Type B pancreatic cell (in vitro differentiated cells): ENCODE measurements around the gene SDF2L1. TPM values are rescaled to one million over a fixed set of nuclear protein-coding genes. Genes with fewer than 3 reads are reported as not detected.

Experiments
- DNase-seq: peaks from one replicate; pipeline ENCODE4 v3.0.0; 2021; ENCODE audit warnings: mixed read lengths; ENCODE audit not compliant: unreplicated experiment; ENCODE audit errors: extremely low spot score
- H3K27ac Mint-ChIP-seq: 2 replicates; pipeline ENCODE4 v1.8.0; 2021; ENCODE audit warnings: mild to moderate bottlenecking, mixed read lengths
- H3K27me3 Mint-ChIP-seq: 2 replicates; pipeline ENCODE4 v1.8.0; 2021; ENCODE audit warnings: mixed read lengths
- H3K36me3 Mint-ChIP-seq: 2 replicates; pipeline ENCODE4 v1.8.0; 2021; ENCODE audit warnings: mixed read lengths
- H3K4me1 Mint-ChIP-seq: one replicate; pipeline ENCODE4 v1.8.0; 2021; ENCODE audit warnings: mixed read lengths; ENCODE audit not compliant: unreplicated experiment
- H3K4me3 Mint-ChIP-seq: 2 replicates; pipeline ENCODE4 v1.8.0; 2021; ENCODE audit warnings: mild to moderate bottlenecking, mixed read lengths
- H3K9me3 Mint-ChIP-seq: 2 replicates; pipeline ENCODE4 v1.8.0; 2021; ENCODE audit warnings: mixed read lengths
- total RNA-seq: library from RNA; stranded (reverse); gene quantifications from 2 replicates; pipeline ENCODE4 v1.2.1, GENCODE V29; 2021; ENCODE audit warnings: low replicate concordance
- TF ChIP-seq, protein P1 (sequence below): fragments of 200-600 bp; sonication (generic); conservative IDR thresholded peaks from 2 replicates; pipeline ENCODE4 v1.5.0; 2021; ENCODE audit warnings: antibody characterized with exemption, mild to moderate bottlenecking

The SDF2L1 gene
- total RNA-seq, 1 donor from 2014 or later: 56.3 TPM

DNA sequence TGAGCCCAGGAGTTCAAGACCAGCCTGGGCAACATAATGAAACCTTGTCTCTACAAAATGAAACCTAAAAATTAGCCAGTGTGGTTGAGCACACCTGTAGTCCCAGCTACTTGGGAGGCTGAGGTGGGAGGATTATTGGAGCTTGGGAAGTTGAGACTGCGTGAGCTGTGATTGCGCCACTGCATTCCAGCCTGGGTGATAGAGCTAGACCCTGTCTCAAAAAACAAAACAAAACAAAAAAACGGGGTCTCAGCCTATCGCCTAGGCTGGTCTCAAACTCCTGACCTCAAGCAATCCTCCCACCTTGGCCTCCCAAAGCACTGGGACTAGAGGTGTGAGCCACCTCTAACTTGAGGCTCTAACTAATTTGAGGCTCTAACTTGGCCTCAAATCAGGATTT is 37.3 kb downstream of the SDF2L1 start:
- Mint-ChIP-seq H3K36me3 (peaks cover 12% of the 10 kb centered on the region), H3K27ac (no peak overlapping the region), H3K4me3 (no peak overlapping the region), H3K4me1 (no peaks in the 10 kb centered on the region), H3K9me3 (no peaks in the 10 kb centered on the region), H3K27me3 (no peaks in the 10 kb centered on the region)
- TF ChIP-seq, protein P1, sequence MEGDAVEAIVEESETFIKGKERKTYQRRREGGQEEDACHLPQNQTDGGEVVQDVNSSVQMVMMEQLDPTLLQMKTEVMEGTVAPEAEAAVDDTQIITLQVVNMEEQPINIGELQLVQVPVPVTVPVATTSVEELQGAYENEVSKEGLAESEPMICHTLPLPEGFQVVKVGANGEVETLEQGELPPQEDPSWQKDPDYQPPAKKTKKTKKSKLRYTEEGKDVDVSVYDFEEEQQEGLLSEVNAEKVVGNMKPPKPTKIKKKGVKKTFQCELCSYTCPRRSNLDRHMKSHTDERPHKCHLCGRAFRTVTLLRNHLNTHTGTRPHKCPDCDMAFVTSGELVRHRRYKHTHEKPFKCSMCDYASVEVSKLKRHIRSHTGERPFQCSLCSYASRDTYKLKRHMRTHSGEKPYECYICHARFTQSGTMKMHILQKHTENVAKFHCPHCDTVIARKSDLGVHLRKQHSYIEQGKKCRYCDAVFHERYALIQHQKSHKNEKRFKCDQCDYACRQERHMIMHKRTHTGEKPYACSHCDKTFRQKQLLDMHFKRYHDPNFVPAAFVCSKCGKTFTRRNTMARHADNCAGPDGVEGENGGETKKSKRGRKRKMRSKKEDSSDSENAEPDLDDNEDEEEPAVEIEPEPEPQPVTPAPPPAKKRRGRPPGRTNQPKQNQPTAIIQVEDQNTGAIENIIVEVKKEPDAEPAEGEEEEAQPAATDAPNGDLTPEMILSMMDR: no peak
- DNase-seq: no peak

- TF ChIP-seq, protein P1: no peak
- no peak for DNase-seq
- no peak overlapping the region for H3K27ac Mint-ChIP-seq
Observed at GRCh38 chr22:21680830-21681565, 38.9 kb downstream of the SDF2L1 start.

DNA sequence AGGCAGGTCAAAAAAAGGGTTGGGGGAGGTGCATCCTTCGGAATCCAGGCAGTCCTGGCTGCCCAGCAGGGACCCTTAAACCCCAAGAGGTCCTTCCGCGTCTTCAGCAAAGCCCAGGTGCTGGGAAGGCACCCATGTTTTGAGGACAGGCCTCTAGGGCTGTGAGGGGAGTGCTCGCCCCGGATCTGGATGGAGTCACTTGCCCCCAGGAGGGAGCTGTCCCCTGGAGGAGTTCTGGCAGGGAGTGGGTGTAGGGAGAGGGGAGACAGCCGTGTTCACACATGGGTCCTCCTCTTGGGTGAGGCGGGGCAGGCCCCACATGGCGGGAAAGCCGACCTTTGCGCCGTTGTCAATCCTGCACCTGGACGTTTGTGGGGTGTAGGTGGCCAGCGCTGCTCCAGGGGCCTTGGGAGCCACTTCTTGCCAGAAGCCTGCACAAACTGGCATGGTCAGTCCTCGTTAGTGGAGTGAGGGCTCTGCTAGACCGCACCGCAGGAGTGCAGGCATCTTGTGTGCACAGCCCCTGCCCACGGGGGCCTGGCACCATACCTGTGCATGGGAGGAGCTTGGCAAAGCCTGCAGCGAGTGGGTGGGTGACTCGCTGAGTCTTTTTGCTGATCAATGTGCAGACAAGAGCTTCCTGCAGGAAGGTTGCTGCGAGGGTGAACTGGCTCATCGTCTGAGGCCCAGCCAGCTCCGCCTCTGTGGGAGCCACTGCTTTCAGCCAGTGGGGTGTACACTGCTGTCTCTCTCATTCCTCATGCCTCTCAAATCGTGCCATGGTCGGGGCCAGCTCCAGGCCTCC is 39.7 kb downstream of the SDF2L1 start:
- DNase-seq: no peak
- Mint-ChIP-seq H3K9me3 (no peaks in the 10 kb centered on the region), H3K27ac (no peak overlapping the region)

More at GRCh38 chr22:21680830-21681565, 38.9 kb downstream of the SDF2L1 start:
- H3K4me3 Mint-ChIP-seq: no peak overlapping the region
- peaks cover 8% of the 10 kb centered on the region for H3K36me3 Mint-ChIP-seq
- H3K9me3 Mint-ChIP-seq: no peaks in the 10 kb centered on the region
- no peaks in the 10 kb centered on the region for H3K4me1 Mint-ChIP-seq
- H3K27me3 Mint-ChIP-seq: no peaks in the 10 kb centered on the region

GRCh38 chr22:21682385-21683175 is 40.5 kb downstream of the SDF2L1 start:
- no peak overlapping the region for H3K4me3 Mint-ChIP-seq
- H3K27ac Mint-ChIP-seq: no peak overlapping the region
- H3K9me3 Mint-ChIP-seq: no peaks in the 10 kb centered on the region
- peaks cover 6% of the 10 kb centered on the region for H3K36me3 Mint-ChIP-seq
- DNase-seq: no peak
- TF ChIP-seq, protein P1: no peak
- H3K4me1 Mint-ChIP-seq: no peaks in the 10 kb centered on the region
- no peaks in the 10 kb centered on the region for H3K27me3 Mint-ChIP-seq

More for the DNA sequence above, 39.7 kb downstream of the SDF2L1 start:
- TF ChIP-seq, protein P1: no peak
- H3K4me1 Mint-ChIP-seq: no peaks in the 10 kb centered on the region
- no peaks in the 10 kb centered on the region for H3K27me3 Mint-ChIP-seq
- H3K36me3 Mint-ChIP-seq: peaks cover 8% of the 10 kb centered on the region
- no peak overlapping the region for H3K4me3 Mint-ChIP-seq

- no peaks in the 10 kb centered on the region for H3K4me1 Mint-ChIP-seq
- H3K27ac Mint-ChIP-seq: no peak overlapping the region
- no peaks in the 10 kb centered on the region for H3K27me3 Mint-ChIP-seq
- TF ChIP-seq, protein P1: no peak
- no peaks in the 10 kb centered on the region for H3K9me3 Mint-ChIP-seq
- no peak overlapping the region for H3K4me3 Mint-ChIP-seq
- no peak for DNase-seq
- peaks cover 2% of the 10 kb centered on the region for H3K36me3 Mint-ChIP-seq
Observed at GRCh38 chr22:21683401-21683811, 41.3 kb downstream of the SDF2L1 start.
